Measurements from ENCODE around the gene SPRED1.

- TF ChIP-seq CTCF (IDR thresholded peaks at IDR 0.05) (no peak), POLR2A (IDR thresholded peaks at IDR 0.05) (no peak)
These were observed 109.7 kb downstream of the SPRED1 start for GRCh38 chr15:38362355-38362754.

All from heart left ventricle (tissue), 13 donors.